BJ (cell line): ENCODE results near the gene SUSD4. TPM values are rescaled to one million over a fixed set of nuclear protein-coding genes. Genes with fewer than 3 reads are reported as not detected.
"Not testable (repeated sequence)": the region's sequence is repeated elsewhere in the genome, so short reads cannot be mapped to it uniquely, and the experiment has no call there.

Experiments
- CTCF ChIA-PET: fragments of 350-600 bp; formaldehyde crosslinking; extraction: SDS; loops from one replicate; lab custom pipeline; 2021; ENCODE audit warnings: antibody characterized with exemption, inconsistent platforms; lab: Yijun Ruan, JAX
- POLR2A ChIA-PET: fragments of 300-600 bp; sonication (Branson Sonifier 250); formaldehyde crosslinking; extraction: SDS; loops from one replicate; lab custom pipeline; 2021; ENCODE audit warnings: antibody characterized with exemption; lab: Charles Lee
- DNase-seq: peaks from one replicate; pipeline ENCODE4 v3.0.0-alpha.2; 2011; ENCODE audit warnings: low read depth
- H3K27me3 ChIP-seq: 2 replicates; pipeline ENCODE4 v1.6.0; 2011; ENCODE audit warnings: low read length; ENCODE audit not compliant: control insufficient read depth, insufficient read depth
- H3K36me3 ChIP-seq: 2 replicates; pipeline ENCODE4 v1.5.1; 2011; ENCODE audit warnings: low read length; ENCODE audit not compliant: control insufficient read depth, insufficient read depth
- H3K4me3 ChIP-seq: 2 replicates; pipeline ENCODE4 v1.5.1; 2011; ENCODE audit warnings: low read depth, mild to moderate bottlenecking, control low read depth, low read length
- polyA plus RNA-seq: library from polyadenylated mRNA; depleted of rRNA; stranded (reverse); fragments of >200 nt; gene quantifications from 2 replicates; pipeline ENCODE4 v1.2.3, GENCODE V29; 2011
- TF ChIP-seq, protein P1 (sequence below): IDR thresholded peaks from 2 replicates; pipeline ENCODE4 v1.5.1; 2011; ENCODE audit warnings: low read depth, mild to moderate bottlenecking, control low read depth, inconsistent platforms, low read length, moderate library complexity; ENCODE audit not compliant: insufficient read depth

Gene SUSD4
- polyA plus RNA-seq, 1 experiment: 0.32 TPM

DNA sequence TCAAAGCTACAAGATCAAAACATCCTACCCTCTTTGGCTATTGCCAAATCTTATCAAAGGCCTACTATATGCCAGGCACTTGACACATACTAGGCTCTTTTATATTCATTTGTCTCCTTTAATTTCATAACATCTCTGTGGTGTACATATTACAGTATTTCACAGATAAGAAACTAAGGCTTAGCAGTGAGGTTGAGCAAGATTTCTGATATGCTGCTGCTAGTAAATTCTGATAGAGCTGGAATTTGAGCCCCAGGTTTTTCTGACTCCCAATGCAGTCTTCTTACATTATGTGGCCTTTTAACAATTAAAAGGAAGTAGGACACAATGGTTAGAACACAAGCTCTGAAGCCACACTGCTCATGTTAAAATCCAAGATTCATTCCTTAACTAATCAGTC lies 46.1 kb upstream of the SUSD4 start:
- POLR2A ChIA-PET: no interaction called here
- Histone ChIP-seq H3K4me3 (no peak overlapping the region), H3K27me3 (no peaks in the 10 kb centered on the region), H3K36me3 (no peaks in the 10 kb centered on the region)
- TF ChIP-seq, protein P1, sequence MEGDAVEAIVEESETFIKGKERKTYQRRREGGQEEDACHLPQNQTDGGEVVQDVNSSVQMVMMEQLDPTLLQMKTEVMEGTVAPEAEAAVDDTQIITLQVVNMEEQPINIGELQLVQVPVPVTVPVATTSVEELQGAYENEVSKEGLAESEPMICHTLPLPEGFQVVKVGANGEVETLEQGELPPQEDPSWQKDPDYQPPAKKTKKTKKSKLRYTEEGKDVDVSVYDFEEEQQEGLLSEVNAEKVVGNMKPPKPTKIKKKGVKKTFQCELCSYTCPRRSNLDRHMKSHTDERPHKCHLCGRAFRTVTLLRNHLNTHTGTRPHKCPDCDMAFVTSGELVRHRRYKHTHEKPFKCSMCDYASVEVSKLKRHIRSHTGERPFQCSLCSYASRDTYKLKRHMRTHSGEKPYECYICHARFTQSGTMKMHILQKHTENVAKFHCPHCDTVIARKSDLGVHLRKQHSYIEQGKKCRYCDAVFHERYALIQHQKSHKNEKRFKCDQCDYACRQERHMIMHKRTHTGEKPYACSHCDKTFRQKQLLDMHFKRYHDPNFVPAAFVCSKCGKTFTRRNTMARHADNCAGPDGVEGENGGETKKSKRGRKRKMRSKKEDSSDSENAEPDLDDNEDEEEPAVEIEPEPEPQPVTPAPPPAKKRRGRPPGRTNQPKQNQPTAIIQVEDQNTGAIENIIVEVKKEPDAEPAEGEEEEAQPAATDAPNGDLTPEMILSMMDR: no peak
- no peak for DNase-seq
- CTCF ChIA-PET: interaction anchor here (2.5 kb wide), 1 partner anchor 276 kb away, joined by 8 read pairs; no protein-coding TSS in a partner anchor

- Histone ChIP-seq H3K27me3 (no peaks in the 10 kb centered on the region), H3K4me3 (no peak overlapping the region), H3K36me3 (no peaks in the 10 kb centered on the region)
- TF ChIP-seq, protein P1: no peak
- DNase-seq: no peak
- CTCF ChIA-PET: no interaction called here
- POLR2A ChIA-PET: no interaction called here
These were observed 41.5 kb upstream of the SUSD4 start for GRCh38 chr1:223405507-223405906.

DNA sequence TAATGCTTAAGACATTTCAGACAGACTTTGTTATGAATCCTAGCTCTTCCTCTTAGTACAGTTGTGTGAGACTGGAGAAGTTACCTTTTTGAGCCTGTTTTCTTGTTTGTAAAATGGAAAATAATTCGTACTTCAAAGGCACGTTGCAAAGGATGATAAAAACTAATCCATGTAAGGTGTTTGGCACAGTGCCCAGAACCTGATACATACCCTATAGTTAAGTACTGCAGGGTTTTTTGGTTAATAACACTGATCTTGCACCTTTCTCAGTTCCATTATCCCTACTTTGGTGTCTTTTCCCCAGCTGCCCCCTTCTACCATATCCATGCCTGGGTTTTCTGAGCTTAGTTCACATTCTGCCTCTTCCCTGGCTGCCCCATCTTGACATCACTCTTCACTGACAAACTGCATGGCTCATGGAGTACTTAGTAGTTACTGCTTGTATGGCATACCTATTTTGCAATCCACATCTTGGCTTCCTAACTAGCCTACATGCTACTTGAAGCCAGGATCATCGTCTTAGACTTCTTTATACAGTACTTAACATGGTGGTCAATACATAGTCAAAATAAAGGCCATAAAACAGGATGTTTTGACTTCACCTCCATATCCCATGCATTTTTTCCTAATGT lies 39.3 kb upstream of the SUSD4 start:
- TF ChIP-seq, protein P1: no peak
- DNase-seq: no peak
- Histone ChIP-seq H3K36me3 (no peaks in the 10 kb centered on the region), H3K4me3 (no peak overlapping the region), H3K27me3 (no peaks in the 10 kb centered on the region)
- ChIA-PET CTCF (no interaction called here), POLR2A (no interaction called here)

- no peak for DNase-seq
- no peaks in the 10 kb centered on the region for H3K27me3 ChIP-seq
- POLR2A ChIA-PET: no interaction called here
- no peak overlapping the region for H3K4me3 ChIP-seq
- TF ChIP-seq, protein P1: no peak
- no peaks in the 10 kb centered on the region for H3K36me3 ChIP-seq
- CTCF ChIA-PET: no interaction called here
These were observed 38.8 kb upstream of the SUSD4 start for GRCh38 chr1:223402790-223403142.

DNA sequence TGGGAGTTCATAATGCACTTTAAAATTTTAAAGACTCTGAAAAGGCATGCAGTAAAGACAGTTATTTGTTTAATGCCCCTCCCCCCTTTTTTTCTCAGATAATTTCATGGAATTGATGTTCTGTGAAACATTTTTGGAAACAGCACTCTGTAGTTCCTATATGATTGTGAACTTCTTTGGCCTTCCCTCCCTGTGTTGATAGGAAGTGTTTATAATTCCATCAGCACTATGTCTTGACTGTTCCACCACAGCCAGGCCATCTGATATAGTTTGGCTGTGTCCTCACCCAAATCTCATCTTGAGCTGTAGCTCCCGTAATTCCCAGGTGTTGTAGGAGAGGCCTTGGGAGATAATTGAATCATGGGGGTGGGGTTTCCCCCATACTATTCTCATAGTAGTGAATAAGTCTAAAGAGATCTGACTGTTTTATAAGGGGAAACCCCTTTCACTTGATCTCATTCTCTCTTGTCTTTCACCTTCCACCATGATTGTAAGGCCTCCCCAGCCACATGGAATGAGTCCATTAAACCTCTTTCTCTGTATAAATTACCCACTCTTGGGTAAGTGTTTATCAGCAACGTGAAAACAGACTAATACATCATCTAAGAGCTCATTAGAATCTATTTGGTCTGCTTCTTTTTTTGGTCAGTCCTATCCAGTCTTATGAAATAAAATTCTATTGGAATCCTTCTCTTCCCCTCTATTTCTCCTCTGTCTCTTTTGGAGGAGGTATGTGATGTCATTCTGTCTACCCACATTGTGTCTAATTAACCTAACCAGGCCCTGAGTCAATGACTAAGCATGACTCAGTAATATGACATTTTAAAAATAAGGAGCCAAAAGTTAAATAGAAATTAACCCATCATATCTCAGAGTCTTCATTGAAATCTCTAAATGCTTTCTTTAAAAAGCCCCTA lies 38.2 kb upstream of the SUSD4 start:
- Histone ChIP-seq H3K27me3 (no peaks in the 10 kb centered on the region), H3K4me3 (no peak overlapping the region), H3K36me3 (no peaks in the 10 kb centered on the region)
- TF ChIP-seq, protein P1: no peak
- peak; percentile 50 for DNase-seq
- CTCF ChIA-PET: no interaction called here
- POLR2A ChIA-PET: no interaction called here

DNA sequence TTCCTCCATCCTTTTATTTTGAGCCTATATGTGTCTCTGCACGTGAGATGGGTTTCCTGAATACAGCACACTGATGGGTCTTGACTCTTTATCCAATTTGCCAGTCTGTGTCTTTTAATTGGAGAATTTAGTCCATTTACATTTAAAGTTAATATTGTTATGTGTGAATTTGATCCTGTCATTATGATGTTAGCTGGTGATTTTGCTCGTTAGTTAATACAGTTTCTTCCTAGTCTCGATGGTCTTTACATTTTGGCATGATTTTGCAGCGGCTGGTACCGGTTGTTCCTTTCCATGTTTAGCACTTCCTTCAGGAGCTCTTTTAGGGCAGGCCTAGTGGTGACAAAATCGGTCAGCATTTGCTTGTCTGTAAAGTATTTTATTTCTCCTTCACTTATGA lies 35.4 kb upstream of the SUSD4 start:
- H3K27me3 ChIP-seq, H3K36me3 ChIP-seq, DNase-seq, POLR2A ChIA-PET, CTCF ChIA-PET, H3K4me3 ChIP-seq: not testable (repeated sequence)
